H9 (cell line): Measurements from ENCODE around the gene SH2D6. TPM values are rescaled to one million over a fixed set of nuclear protein-coding genes. Genes with fewer than 3 reads are reported as not detected.

Experiments
- DNase-seq: peaks from one replicate; pipeline ENCODE4 v3.0.0-alpha.2; 2017
- H2AFZ ChIP-seq: one replicate; pipeline ENCODE4 v1.6.1; 2013; ENCODE audit warnings: mild to moderate bottlenecking, low read length, control low read depth, moderate library complexity
- H2AK5ac ChIP-seq: 2 replicates; pipeline ENCODE4 v1.6.1; 2013; ENCODE audit warnings: low read length, control low read depth, mixed read lengths; ENCODE audit not compliant: insufficient read length
- H2BK120ac ChIP-seq: one replicate; pipeline ENCODE4 v1.6.1; 2013; ENCODE audit warnings: low read depth, mild to moderate bottlenecking, low read length, control low read depth, inconsistent platforms; ENCODE audit not compliant: poor library complexity, severe bottlenecking
- H2BK12ac ChIP-seq: 2 replicates; pipeline ENCODE4 v1.6.1; 2013; ENCODE audit warnings: low read length, control low read depth, mixed read lengths, low read depth; ENCODE audit not compliant: insufficient read length
- H2BK15ac ChIP-seq: 2 replicates; pipeline ENCODE4 v1.6.1; 2013; ENCODE audit warnings: low read depth, low read length, control low read depth
- H2BK20ac ChIP-seq: one replicate; pipeline ENCODE4 v1.6.1; 2013; ENCODE audit warnings: low read depth, mild to moderate bottlenecking, low read length, control low read depth, inconsistent platforms; ENCODE audit not compliant: poor library complexity, severe bottlenecking
- H2BK5ac ChIP-seq: 2 replicates; pipeline ENCODE4 v1.6.1; 2013; ENCODE audit warnings: low read length, control low read depth, mixed read lengths; ENCODE audit not compliant: insufficient read length
- H3K14ac ChIP-seq: 2 replicates; pipeline ENCODE4 v1.6.1; 2013; ENCODE audit warnings: low read length, control low read depth; ENCODE audit not compliant: insufficient read depth
- H3K18ac ChIP-seq: 2 replicates; pipeline ENCODE4 v1.6.1; 2013; ENCODE audit warnings: low read depth, mild to moderate bottlenecking, mixed read lengths, low read length, control low read depth; ENCODE audit not compliant: insufficient read length
- H3K23ac ChIP-seq: 2 replicates; pipeline ENCODE4 v1.6.1; 2013; ENCODE audit warnings: low read length, control low read depth, mixed read lengths, low read depth; ENCODE audit not compliant: insufficient read length
- H3K23me2 ChIP-seq: 2 replicates; pipeline ENCODE4 v1.6.1; 2013; ENCODE audit warnings: low read depth, mild to moderate bottlenecking, mixed read lengths, low read length, control low read depth; ENCODE audit not compliant: insufficient read length, poor library complexity, severe bottlenecking
- H3K27ac ChIP-seq: 2 replicates; pipeline ENCODE4 v1.5.1; 2013; ENCODE audit warnings: low read length, control low read depth, mixed read lengths, low read depth; ENCODE audit not compliant: insufficient read length
- H3K27me3 ChIP-seq: 2 replicates; pipeline ENCODE4 v1.6.1; 2013; ENCODE audit warnings: low read length, control low read depth, inconsistent platforms; ENCODE audit not compliant: insufficient read depth
- H3K4ac ChIP-seq: 2 replicates; pipeline ENCODE4 v1.6.1; 2013; ENCODE audit warnings: low read depth, mild to moderate bottlenecking, control low read depth, inconsistent platforms, low read length, moderate library complexity
- H3K4me1 ChIP-seq: 2 replicates; pipeline ENCODE4 v1.6.1; 2013; ENCODE audit warnings: low read length, control low read depth, inconsistent platforms; ENCODE audit not compliant: insufficient read depth
- H3K4me2 ChIP-seq: 2 replicates; pipeline ENCODE4 v1.6.1; 2013; ENCODE audit warnings: low read length, control low read depth, mixed read lengths; ENCODE audit not compliant: insufficient read length, insufficient read depth
- H3K56ac ChIP-seq: 2 replicates; pipeline ENCODE4 v1.6.1; 2013; ENCODE audit warnings: low read depth, mild to moderate bottlenecking, mixed read lengths, low read length, control low read depth; ENCODE audit not compliant: insufficient read length
- H3K79me1 ChIP-seq: 2 replicates; pipeline ENCODE4 v1.6.1; 2013; ENCODE audit warnings: low read depth, mild to moderate bottlenecking, moderate library complexity, low read length, control low read depth, inconsistent platforms; ENCODE audit not compliant: insufficient read depth, poor library complexity, severe bottlenecking
- H3K79me2 ChIP-seq: 2 replicates; pipeline ENCODE4 v1.6.1; 2013; ENCODE audit warnings: low read length, control low read depth, inconsistent platforms; ENCODE audit not compliant: insufficient read depth
- H3K9ac ChIP-seq: 2 replicates; pipeline ENCODE4 v1.6.1; 2013; ENCODE audit warnings: low read length, control low read depth, mixed read lengths; ENCODE audit not compliant: insufficient read length; ENCODE audit errors: extremely low read depth
- H3K9me3 ChIP-seq: one replicate; pipeline ENCODE4 v1.6.1; 2013; ENCODE audit warnings: low read depth, low read length, inconsistent platforms; ENCODE audit not compliant: control insufficient read depth
- H3T11ph ChIP-seq: one replicate; pipeline ENCODE4 v1.6.1; 2013; ENCODE audit warnings: mild to moderate bottlenecking, low read length, control low read depth, inconsistent platforms
- H4K20me1 ChIP-seq: one replicate; pipeline ENCODE4 v1.6.1; 2013; ENCODE audit not compliant: control insufficient read depth, insufficient read length, insufficient read depth
- H4K5ac ChIP-seq: 2 replicates; pipeline ENCODE4 v1.6.1; 2013; ENCODE audit warnings: low read depth, mild to moderate bottlenecking, mixed read lengths, low read length, control low read depth; ENCODE audit not compliant: insufficient read length
- H4K8ac ChIP-seq: replicated peaks from 2 replicates; pipeline ENCODE4 v1.6.1; 2013; ENCODE audit warnings: low read length, control low read depth, mixed read lengths, low read depth; ENCODE audit not compliant: insufficient read length
- H4K91ac ChIP-seq: 2 replicates; pipeline ENCODE4 v1.6.1; 2013; ENCODE audit warnings: low read depth, mild to moderate bottlenecking, moderate library complexity, mixed read lengths, low read length, control low read depth; ENCODE audit not compliant: insufficient read length
- H3K27ac Mint-ChIP-seq, 3 experiments: 2 replicates in 2 of 3; 3 replicates in 1 of 3; pipeline ENCODE4 v1.8.0; 2020 to 2021; ENCODE audit warnings: mixed read lengths in 3 of 3, mild to moderate bottlenecking in 1 of 3, moderate library complexity in 1 of 3
- H3K27me3 Mint-ChIP-seq: 2 replicates; pipeline ENCODE4 v1.8.0; 2021; ENCODE audit warnings: low read depth, mild to moderate bottlenecking, moderate library complexity, mixed read lengths
- H3K36me3 Mint-ChIP-seq, 3 experiments: 2 replicates in 2 of 3; 3 replicates in 1 of 3; pipeline ENCODE4 v1.8.0; 2020 to 2021; ENCODE audit warnings: low read depth in 3 of 3, mixed read lengths in 3 of 3; ENCODE audit not compliant: insufficient read depth in 1 of 3
- H3K4me1 Mint-ChIP-seq, 2 experiments: 2 replicates each; pipeline ENCODE4 v1.8.0; 2020; ENCODE audit warnings: mixed read lengths in 2 of 2
- H3K4me3 Mint-ChIP-seq, 2 experiments: 2 replicates in 1 of 2; 3 replicates in 1 of 2; pipeline ENCODE4 v1.8.0; 2020 to 2021; ENCODE audit warnings: mild to moderate bottlenecking in 2 of 2, mixed read lengths in 2 of 2, moderate library complexity in 1 of 2
- H3K9me3 Mint-ChIP-seq, 2 experiments: 2 replicates in 1 of 2; 3 replicates in 1 of 2; pipeline ENCODE4 v1.8.0; 2020; ENCODE audit warnings: mild to moderate bottlenecking in 2 of 2, mixed read lengths in 2 of 2, moderate library complexity in 1 of 2
- CTCF ChIP-seq: fragments of 200-600 bp; sonication (generic); conservative IDR thresholded peaks from 3 replicates; pipeline ENCODE4 v1.8.0; 2021; ENCODE audit warnings: antibody characterized with exemption, mild to moderate bottlenecking
- WGBS: extraction: QIAGEN DNeasy Blood & Tissue Kit; methylation state at CpG from one replicate; pipeline ENCODE4 v1.1.7; 2013; ENCODE audit warnings: missing lambda C conversion rate, low lambda C conversion rate, mixed read lengths; ENCODE audit not compliant: insufficient read length; ENCODE audit errors: extremely low coverage; 5-methylcytosine and 5-hydroxymethylcytosine counted together
- total RNA-seq: library from RNA; stranded (reverse); gene quantifications from 2 replicates; pipeline ENCODE4 v1.2.1, GENCODE V29; 2021

SH2D6 gene
- total RNA-seq, 1 experiment from 2014 or later, result 0.61 TPM

DNA sequence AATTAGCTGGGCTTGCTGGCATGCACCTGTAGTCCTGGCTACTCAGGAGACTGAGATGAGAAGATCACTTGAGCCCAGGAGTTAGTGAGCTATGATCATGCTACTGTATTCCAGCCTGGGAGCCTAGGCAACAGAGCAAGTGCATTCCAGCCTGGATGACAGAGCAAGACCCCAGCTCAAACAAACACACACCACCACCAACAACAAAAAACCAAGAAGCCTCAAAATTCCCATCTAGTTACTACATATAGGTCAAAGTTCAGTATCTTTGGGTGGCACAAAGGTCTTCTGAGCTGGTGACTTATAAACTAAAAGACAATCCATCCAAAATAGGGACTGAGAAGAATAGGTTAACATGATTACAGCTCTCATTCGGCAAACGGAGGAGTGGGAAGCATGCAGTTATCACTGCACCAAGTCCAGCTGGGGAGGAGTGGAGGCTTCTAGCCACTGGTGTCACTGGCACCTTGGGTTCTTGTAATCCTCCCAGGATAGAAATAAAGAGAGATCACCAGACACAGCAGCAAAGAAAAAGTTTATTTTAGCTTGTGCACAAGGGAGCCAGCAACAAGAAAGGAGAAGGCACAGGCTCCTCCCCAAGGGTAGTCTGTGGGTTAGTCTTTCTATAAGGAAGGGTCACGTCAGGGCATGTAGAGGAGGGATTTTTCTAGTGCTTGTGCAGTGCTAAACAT is 57.4 kb downstream of the SH2D6 start:
- H2BK20ac ChIP-seq, result no peak overlapping the region
- no peak overlapping the region for H3K23ac ChIP-seq
- H2BK15ac ChIP-seq, result no peak overlapping the region
- no peak overlapping the region for H3K14ac ChIP-seq
- no peak overlapping the region for H3K27ac ChIP-seq
- no peak overlapping the region for H2BK12ac ChIP-seq
- no CpG with 5 or more reads among the region's 3 CpGs for WGBS
- H3K4me1 ChIP-seq, result peaks cover 3% of the 10 kb centered on the region; the same call in 1 of the 2 replicates
- no peak overlapping the region for H2BK120ac ChIP-seq
- H4K8ac ChIP-seq, result no peak overlapping the region
- peaks cover 2% of the 10 kb centered on the region for H3K23me2 ChIP-seq
- Mint-ChIP-seq H3K36me3 (no peaks in the 10 kb centered on the region), H3K27ac (no peak overlapping the region; a peak in 1 of 7 replicates), H3K4me1 (peaks cover 15 to 20% of the 10 kb centered on the region in 2 experiments), H3K4me3 (no peak overlapping the region), H3K9me3 (no peaks in the 10 kb centered on the region), H3K27me3 (no peaks in the 10 kb centered on the region; the same call in 1 of the 2 replicates)
- no peak overlapping the region for H3K56ac ChIP-seq
- no peak for DNase-seq
- no peak overlapping the region for H3T11ph ChIP-seq
- H3K9me3 ChIP-seq, result no peaks in the 10 kb centered on the region
- no peak overlapping the region for H2AK5ac ChIP-seq
- no peak overlapping the region for H4K5ac ChIP-seq
- H3K9ac ChIP-seq, result no peak overlapping the region
- H3K4ac ChIP-seq, result no peak overlapping the region
- H3K79me1 ChIP-seq, result no peaks in the 10 kb centered on the region
- H2AFZ ChIP-seq, result no peak overlapping the region
- no peaks in the 10 kb centered on the region for H4K20me1 ChIP-seq
- no peak overlapping the region for H4K91ac ChIP-seq
- no peak overlapping the region for H3K18ac ChIP-seq
- no peaks in the 10 kb centered on the region for H3K79me2 ChIP-seq
- H3K4me2 ChIP-seq, result no peak overlapping the region
- H2BK5ac ChIP-seq, result no peak overlapping the region
- no peaks in the 10 kb centered on the region for H3K27me3 ChIP-seq
- TF ChIP-seq CTCF, result no peak
